CD4-positive, CD25-positive, alpha-beta regulatory T cell (primary cell): ENCODE data around the gene SIRT7. TPM values are rescaled to one million over a fixed set of nuclear protein-coding genes. Genes with fewer than 3 reads are reported as not detected.
A peak's percentile ranks its signal among the peaks of the same experiment; 100 is the strongest.
"Not testable (repeated sequence)": the region's sequence is repeated elsewhere in the genome, so short reads cannot be mapped to it uniquely, and the experiment has no call there.

Experiments used
- ATAC-seq, 2 donors: fragments of 150-1000 bp; cut with Tn5 transposase; one replicate each; pipeline ENCODE4 v1.10.0; 2021; ENCODE audit warnings: low read depth in 2 of 2, moderate number of reproducible peaks in 2 of 2, moderate library complexity in 1 of 2
- DNase-seq, 3 donors: peaks; one replicate each; pipeline versions ENCODE4 v3.0.0 to v3.0.0-alpha.2; 2012 to 2022; ENCODE audit warnings: mixed read lengths in 1 of 3
- H3K27ac ChIP-seq: one replicate; pipeline ENCODE4 v1.7.0; 2013; ENCODE audit warnings: mild to moderate bottlenecking, low read length; ENCODE audit not compliant: insufficient read depth, poor library complexity, severe bottlenecking
- H3K27me3 ChIP-seq: one replicate; pipeline ENCODE4 v1.7.0; 2013; ENCODE audit warnings: low read length; ENCODE audit not compliant: control insufficient read depth, insufficient read depth
- H3K36me3 ChIP-seq: one replicate; pipeline ENCODE4 v1.7.0; 2013; ENCODE audit warnings: mild to moderate bottlenecking, low read length, moderate library complexity; ENCODE audit not compliant: control insufficient read depth, insufficient read depth
- H3K4me1 ChIP-seq: 2 replicates; pipeline ENCODE4 v1.7.0; 2013; ENCODE audit warnings: mild to moderate bottlenecking, low read length; ENCODE audit not compliant: insufficient read depth, control insufficient read depth, poor library complexity, severe bottlenecking
- H3K4me3 ChIP-seq: one replicate; pipeline ENCODE4 v1.7.0; 2013; ENCODE audit warnings: low read depth, mild to moderate bottlenecking, low read length, moderate library complexity
- H3K9me3 ChIP-seq, 2 experiments: 1 replicate in 1 of 2; 2 replicates in 1 of 2; pipeline ENCODE4 v1.7.0; 2013; ENCODE audit warnings: low read length in 2 of 2, mild to moderate bottlenecking in 1 of 2, moderate library complexity in 1 of 2; ENCODE audit not compliant: control insufficient read depth in 2 of 2
- H3K27ac Mint-ChIP-seq, 3 donors: one replicate each; pipeline ENCODE4 v1.8.0; 2020 to 2022; ENCODE audit warnings: mild to moderate bottlenecking in 3 of 3, mixed read lengths in 3 of 3, moderate library complexity in 2 of 3
- H3K27me3 Mint-ChIP-seq: one replicate; pipeline ENCODE4 v1.8.0; 2022; ENCODE audit warnings: mild to moderate bottlenecking, mixed read lengths
- H3K36me3 Mint-ChIP-seq: one replicate; pipeline ENCODE4 v1.8.0; 2020; ENCODE audit warnings: mixed read lengths
- H3K4me1 Mint-ChIP-seq, 4 donors: one replicate each; pipeline ENCODE4 v1.8.0; 2020 to 2022; ENCODE audit warnings: mixed read lengths in 4 of 4, mild to moderate bottlenecking in 1 of 4
- H3K4me3 Mint-ChIP-seq, 4 donors: one replicate each; pipeline ENCODE4 v1.8.0; 2020 to 2022; ENCODE audit warnings: mild to moderate bottlenecking in 4 of 4, mixed read lengths in 4 of 4, moderate library complexity in 3 of 4
- H3K9me3 Mint-ChIP-seq, 7 donors: one replicate each; pipeline ENCODE4 v1.8.0; 2020 to 2022; ENCODE audit warnings: mixed read lengths in 7 of 7, mild to moderate bottlenecking in 3 of 7, moderate library complexity in 2 of 7
- polyA plus RNA-seq, 4 donors: library from polyadenylated mRNA; unstranded; fragments of 300-500 nt; fragmentation: Illumina TruSeq; gene quantifications; one replicate each; pipeline ENCODE4 v1.2.3, GENCODE V29; 2021
- total RNA-seq: library from RNA; stranded (reverse); gene quantifications from one replicate; pipeline ENCODE4 v1.2.3, GENCODE V29; 2022

The SIRT7 gene
- total and polyA plus RNA-seq, 5 donors from 2014 or later, result 35.9 to 78.1 (median 42.1) TPM

GRCh38 chr17:81921996-81922565 lies 4.1 kb upstream of the SIRT7 start:
- H3K36me3 Mint-ChIP-seq, result no peaks in the 10 kb centered on the region
- H3K9me3 Mint-ChIP-seq, result no peaks in the 10 kb centered on the region
- peaks cover 6% of the 10 kb centered on the region for H3K27me3 Mint-ChIP-seq
- peak overlapping the region in 1 of 4 donors; percentile 58 for H3K4me3 Mint-ChIP-seq
- Histone ChIP-seq H3K4me1 (peaks cover 40% of the 10 kb centered on the region), H3K36me3 (no peaks in the 10 kb centered on the region), H3K4me3 (no peak overlapping the region), H3K27me3 (no peaks in the 10 kb centered on the region), H3K9me3 (no peaks in the 10 kb centered on the region), H3K27ac (no peak overlapping the region)
- no peak for ATAC-seq
- H3K27ac Mint-ChIP-seq, result no peak overlapping the region
- DNase-seq, result no peak
- H3K4me1 Mint-ChIP-seq, result peaks cover 0 to 42% (median 13%) of the 10 kb centered on the region in 4 donors

GRCh38 chr17:81921537-81921862 lies 3.5 kb upstream of the SIRT7 start:
- no peaks in the 10 kb centered on the region for H3K36me3 Mint-ChIP-seq
- H3K4me3 ChIP-seq, result no peak overlapping the region
- peaks cover 40% of the 10 kb centered on the region for H3K4me1 ChIP-seq
- ATAC-seq (no peak), DNase-seq (no peak)
- H3K4me1 Mint-ChIP-seq, result peaks cover 0 to 46% (median 17%) of the 10 kb centered on the region in 4 donors
- H3K9me3 Mint-ChIP-seq, result no peaks in the 10 kb centered on the region
- H3K27me3 Mint-ChIP-seq, result peaks cover 6% of the 10 kb centered on the region
- peak overlapping the region in 1 of 4 donors; percentile 38 for H3K4me3 Mint-ChIP-seq
- H3K27ac Mint-ChIP-seq, result no peak overlapping the region
- no peak overlapping the region for H3K27ac ChIP-seq
- H3K36me3 ChIP-seq, result no peaks in the 10 kb centered on the region
- H3K27me3 ChIP-seq, result no peaks in the 10 kb centered on the region
- H3K9me3 ChIP-seq, result no peaks in the 10 kb centered on the region

- Mint-ChIP-seq H3K36me3 (no peaks in the 10 kb centered on the region), H3K27me3 (peaks cover 6% of the 10 kb centered on the region), H3K27ac (no peak overlapping the region), H3K9me3 (no peaks in the 10 kb centered on the region), H3K4me3 (peak overlapping the region in 2 of 4 donors; percentile 38 to 75), H3K4me1 (peaks cover 0 to 45% (median 12%) of the 10 kb centered on the region in 4 donors)
- ATAC-seq (no peak), DNase-seq (no peak)
- Histone ChIP-seq H3K27me3 (no peaks in the 10 kb centered on the region), H3K4me3 (no peak overlapping the region), H3K27ac (no peak overlapping the region), H3K4me1 (peaks cover 38% of the 10 kb centered on the region), H3K9me3 (no peaks in the 10 kb centered on the region), H3K36me3 (peaks cover 2% of the 10 kb centered on the region)
Measured at GRCh38 chr17:81920612-81921536, 2.9 kb upstream of the SIRT7 start.

- no peaks in the 10 kb centered on the region for H3K27me3 ChIP-seq
- peaks cover 20% of the 10 kb centered on the region for H3K36me3 ChIP-seq
- ATAC-seq (no peak), DNase-seq (no peak)
- Mint-ChIP-seq H3K27me3 (peaks cover 6% of the 10 kb centered on the region), H3K27ac (peak overlapping the region; percentile 74 to 85 (median 81)), H3K36me3 (no peaks in the 10 kb centered on the region), H3K9me3 (no peaks in the 10 kb centered on the region), H3K4me3 (peak overlapping the region in 2 of 4 donors; percentile 94 to 95), H3K4me1 (peaks cover 0 to 35% (median 13%) of the 10 kb centered on the region in 4 donors)
- H3K27ac ChIP-seq, result peak overlapping the region; percentile 61
- H3K4me3 ChIP-seq, result no peak overlapping the region
- peaks cover 25% of the 10 kb centered on the region for H3K4me1 ChIP-seq
- no peaks in the 10 kb centered on the region for H3K9me3 ChIP-seq
Measured at GRCh38 chr17:81918832-81919545, 1.0 kb upstream of the SIRT7 start.

GRCh38 chr17:81918333-81918669 lies 325 bp upstream of the SIRT7 start:
- Histone ChIP-seq H3K27ac (peak overlapping the region; percentile 61), H3K4me1 (peaks cover 22% of the 10 kb centered on the region), H3K36me3 (peaks cover 27% of the 10 kb centered on the region)
- H3K36me3 Mint-ChIP-seq, DNase-seq, H3K27me3 ChIP-seq, H3K4me3 ChIP-seq, H3K27me3 Mint-ChIP-seq, H3K9me3 Mint-ChIP-seq, H3K9me3 ChIP-seq: not testable (repeated sequence)
- ATAC-seq, result peak; percentile 8 to 11
- peak overlapping the region; percentile 38 to 94 (median 85) for H3K27ac Mint-ChIP-seq
- peak overlapping the region; percentile 90 to 95 (median 93) for H3K4me3 Mint-ChIP-seq
- H3K4me1 Mint-ChIP-seq, result peaks cover 0 to 34% (median 13%) of the 10 kb centered on the region in 4 donors

- Mint-ChIP-seq H3K36me3 (peaks cover 9% of the 10 kb centered on the region), H3K27me3 (no peaks in the 10 kb centered on the region), H3K27ac (peak overlapping the region; percentile 38 to 85 (median 59)), H3K4me3 (peak overlapping the region; percentile 84 to 95 (median 91)), H3K9me3 (no peaks in the 10 kb centered on the region), H3K4me1 (peaks cover 0 to 36% (median 15%) of the 10 kb centered on the region in 4 donors)
- DNase-seq (no peak), ATAC-seq (no peak)
- peaks cover 36% of the 10 kb centered on the region for H3K36me3 ChIP-seq
- peaks cover 26% of the 10 kb centered on the region for H3K4me1 ChIP-seq
- H3K4me3 ChIP-seq, result peak overlapping the region; percentile 82
- H3K27me3 ChIP-seq, result no peaks in the 10 kb centered on the region
- no peaks in the 10 kb centered on the region for H3K9me3 ChIP-seq
- no peak overlapping the region for H3K27ac ChIP-seq
Measured at GRCh38 chr17:81916234-81917001, 1.6 kb downstream of the SIRT7 start.

GRCh38 chr17:81915331-81915730 lies 2.6 kb downstream of the SIRT7 start:
- no peaks in the 10 kb centered on the region for H3K27me3 Mint-ChIP-seq
- H3K4me1 ChIP-seq, result peaks cover 32% of the 10 kb centered on the region
- no peak overlapping the region for H3K27ac Mint-ChIP-seq
- H3K4me3 Mint-ChIP-seq, result peak overlapping the region in 3 of 4 donors; percentile 88 to 95 (median 94)
- no peaks in the 10 kb centered on the region for H3K9me3 Mint-ChIP-seq
- no peak for DNase-seq
- peaks cover 36% of the 10 kb centered on the region for H3K36me3 ChIP-seq
- H3K9me3 ChIP-seq, result no peaks in the 10 kb centered on the region
- peaks cover 9% of the 10 kb centered on the region for H3K36me3 Mint-ChIP-seq
- peaks cover 0 to 39% (median 15%) of the 10 kb centered on the region in 4 donors for H3K4me1 Mint-ChIP-seq
- no peaks in the 10 kb centered on the region for H3K27me3 ChIP-seq
- H3K4me3 ChIP-seq, result no peak overlapping the region
- ATAC-seq, result no peak
- H3K27ac ChIP-seq, result no peak overlapping the region
